HG02840 (cell line): ENCODE data around the gene UGT2A3.
"Not testable (repeated sequence)": the region's sequence is repeated elsewhere in the genome, so short reads cannot be mapped to it uniquely, and the experiment has no call there.

Experiments
- ATAC-seq: cut with Tn5 transposase; IDR thresholded peaks from one replicate; pipeline ENCODE4 v1.9.1; 2021; ENCODE audit warnings: mild to moderate bottlenecking, moderate library complexity, moderate number of reproducible peaks; ENCODE audit not compliant: unreplicated experiment, low FRiP score

Gene UGT2A3

DNA sequence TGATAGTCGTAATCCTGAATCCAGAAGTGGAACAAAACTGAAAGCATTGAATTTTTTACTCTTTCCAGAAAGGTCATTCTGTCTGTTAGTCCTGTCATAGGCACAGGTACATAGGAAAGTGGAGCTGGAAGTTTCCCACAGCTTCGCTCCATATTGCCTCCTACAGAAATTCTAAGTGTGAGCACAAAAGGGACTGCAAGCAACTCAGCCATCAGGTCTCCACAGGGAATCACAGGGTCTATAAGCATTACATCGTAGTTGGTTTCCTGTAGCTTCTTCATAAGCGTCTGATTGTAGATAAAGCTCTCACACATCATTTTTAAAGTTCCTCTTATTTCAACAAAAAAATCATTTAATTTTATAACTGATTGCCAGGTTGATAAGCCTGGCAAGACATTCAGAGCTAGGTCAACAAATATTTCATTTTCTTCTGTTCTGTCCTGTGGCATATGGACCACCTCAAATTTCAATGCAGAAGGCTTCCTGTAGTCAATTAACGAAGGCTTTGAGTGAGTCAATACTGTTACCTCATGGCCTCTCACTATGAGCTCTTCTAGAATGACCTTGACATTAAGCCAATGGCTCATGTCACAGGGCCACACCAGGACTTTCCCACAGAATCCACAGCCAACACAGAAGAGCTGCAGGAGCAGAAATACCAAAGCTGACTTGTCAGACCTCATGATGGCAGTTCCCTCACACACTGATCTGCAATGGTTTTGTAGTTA lies at the start of gene UGT2A3:
Gene UGT2A3 (minus strand): TSS at position 727 of the 728 bp plus-strand sequence. CDS start 44 bp downstream, at position 683.
- ATAC-seq: no peak

DNA sequence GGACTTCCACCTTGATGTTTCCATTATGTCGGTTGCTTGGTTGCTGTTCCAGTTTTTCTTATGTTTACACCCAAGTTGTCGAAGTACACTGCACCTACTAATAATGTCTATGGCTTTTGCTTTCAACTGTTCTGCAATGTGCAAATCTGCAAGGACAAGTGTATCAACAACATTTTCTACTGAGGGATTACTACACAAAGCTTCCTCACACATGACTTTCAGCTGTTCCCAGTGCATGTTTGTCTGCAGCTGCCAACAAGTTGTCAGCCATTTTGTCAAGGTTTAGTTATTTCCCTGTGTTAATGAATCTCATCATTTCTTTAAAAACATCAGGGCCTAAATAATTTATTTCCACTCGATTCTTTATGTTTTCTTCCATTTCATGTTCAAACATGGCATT lies 45.4 kb upstream of the UGT2A3 start:
- no peak for ATAC-seq

DNA sequence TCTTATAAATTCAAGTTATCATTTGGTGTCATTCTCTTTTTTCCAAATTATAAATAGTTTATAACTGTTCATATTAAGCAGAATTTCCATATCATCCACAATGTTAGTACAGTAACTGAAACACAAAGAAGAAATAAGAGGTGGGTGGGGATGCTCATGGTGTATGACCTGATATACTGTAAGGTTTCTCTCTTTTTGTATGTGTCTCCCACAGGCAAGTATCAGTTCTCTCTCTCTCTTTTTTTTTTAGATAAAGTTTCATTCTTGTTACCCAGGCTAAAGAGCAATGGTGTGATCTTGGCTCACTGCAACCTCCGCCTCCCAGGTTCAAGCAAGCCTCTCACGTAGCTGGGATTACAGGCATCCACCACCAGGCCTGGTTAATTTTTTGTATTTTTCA lies 43.7 kb upstream of the UGT2A3 start:
- ATAC-seq: no peak

DNA sequence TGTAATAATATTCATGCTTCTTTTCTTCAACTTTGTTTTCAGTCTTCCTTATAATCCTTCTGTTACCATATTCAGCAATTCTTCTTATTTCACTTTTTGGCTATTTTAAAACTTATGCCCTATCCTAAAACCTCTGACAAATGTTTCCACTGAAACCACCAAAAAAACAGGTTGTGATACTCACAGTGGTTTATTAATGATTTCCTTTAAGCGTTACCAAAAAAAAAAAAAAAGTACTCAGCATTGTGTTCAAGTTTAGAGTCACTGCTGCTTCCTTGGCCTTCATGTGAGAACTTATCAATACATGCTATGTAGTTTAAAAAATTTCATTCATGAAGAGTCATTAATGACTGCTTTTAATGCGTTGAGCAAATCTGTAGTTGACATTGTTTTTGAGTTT lies 35.4 kb upstream of the UGT2A3 start:
- ATAC-seq: peak; percentile 73

DNA sequence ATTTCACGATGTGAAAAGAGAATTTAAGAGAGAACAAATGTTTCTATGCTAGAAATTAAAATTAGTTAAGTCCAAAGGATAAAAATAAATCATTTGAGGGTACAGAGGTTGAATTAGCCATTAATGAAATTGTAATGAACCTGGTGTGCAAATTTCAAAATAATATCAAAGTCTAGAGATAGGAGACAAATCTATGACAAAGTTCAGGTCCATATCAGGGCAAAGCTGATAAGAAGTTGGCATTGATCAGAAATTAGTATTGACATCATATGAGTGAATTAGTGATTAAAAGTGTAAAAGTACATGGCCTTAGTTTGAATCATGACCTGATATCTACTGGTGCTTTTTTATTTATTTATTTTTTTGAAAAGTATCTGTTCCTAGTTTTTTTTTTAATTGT lies 33.8 kb upstream of the UGT2A3 start:
- ATAC-seq: no peak

DNA sequence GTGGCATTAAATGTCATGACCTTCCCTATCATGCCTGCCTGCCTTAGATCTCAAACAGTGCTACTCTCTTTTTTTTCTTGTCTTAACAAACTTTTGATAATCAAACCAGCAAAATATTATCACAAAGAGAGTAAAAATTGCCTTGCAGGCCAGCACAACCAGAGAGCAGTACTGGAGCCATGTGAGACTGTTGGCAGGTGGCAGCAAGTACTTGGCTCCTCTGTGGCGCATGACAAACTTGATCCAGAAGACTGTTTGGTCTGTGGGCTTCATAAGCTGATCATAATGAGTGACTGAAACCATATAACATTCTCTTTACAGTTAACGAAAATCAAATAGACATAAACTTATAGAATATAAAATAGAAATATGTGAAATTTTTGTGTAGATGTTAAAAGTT lies 33.3 kb upstream of the UGT2A3 start:
- ATAC-seq: no peak

DNA sequence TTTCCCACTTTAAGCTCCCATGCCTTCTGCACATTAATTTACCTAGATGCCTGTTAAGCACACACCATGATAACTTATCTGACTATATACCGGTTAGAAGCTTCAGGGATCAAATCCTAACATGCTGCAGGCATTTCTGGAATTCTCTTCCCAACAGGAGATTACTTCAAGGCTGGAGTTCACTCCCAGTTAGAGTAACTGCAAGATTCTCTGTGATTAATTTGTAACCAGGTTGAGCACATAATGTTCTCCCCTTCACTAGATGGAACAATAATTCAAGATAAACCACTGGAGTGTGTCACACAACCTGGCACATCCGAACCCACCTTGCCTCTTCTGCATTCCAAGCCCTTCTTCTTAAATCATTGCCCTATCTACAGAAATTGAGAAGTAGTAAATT lies 11.8 kb upstream of the UGT2A3 start:
- ATAC-seq: no peak

DNA sequence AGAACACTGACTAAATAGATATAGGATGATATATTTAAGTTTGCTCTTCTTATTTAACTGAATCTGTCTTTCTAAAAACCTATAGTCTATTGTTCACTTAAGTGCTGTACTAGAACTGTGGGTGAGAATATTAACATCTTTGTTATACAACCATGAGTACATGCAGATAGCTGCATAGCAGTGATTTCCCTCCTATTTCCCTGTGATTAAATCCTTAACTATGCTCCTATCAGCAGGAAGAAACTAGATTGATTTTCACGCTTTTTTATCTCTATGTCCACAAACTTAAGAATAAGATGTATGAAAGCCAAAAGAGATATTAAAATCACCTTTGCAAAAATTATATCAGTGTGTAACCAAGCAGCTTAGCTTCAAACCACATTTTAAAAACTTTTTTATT lies 11.3 kb upstream of the UGT2A3 start:
- no peak for ATAC-seq

DNA sequence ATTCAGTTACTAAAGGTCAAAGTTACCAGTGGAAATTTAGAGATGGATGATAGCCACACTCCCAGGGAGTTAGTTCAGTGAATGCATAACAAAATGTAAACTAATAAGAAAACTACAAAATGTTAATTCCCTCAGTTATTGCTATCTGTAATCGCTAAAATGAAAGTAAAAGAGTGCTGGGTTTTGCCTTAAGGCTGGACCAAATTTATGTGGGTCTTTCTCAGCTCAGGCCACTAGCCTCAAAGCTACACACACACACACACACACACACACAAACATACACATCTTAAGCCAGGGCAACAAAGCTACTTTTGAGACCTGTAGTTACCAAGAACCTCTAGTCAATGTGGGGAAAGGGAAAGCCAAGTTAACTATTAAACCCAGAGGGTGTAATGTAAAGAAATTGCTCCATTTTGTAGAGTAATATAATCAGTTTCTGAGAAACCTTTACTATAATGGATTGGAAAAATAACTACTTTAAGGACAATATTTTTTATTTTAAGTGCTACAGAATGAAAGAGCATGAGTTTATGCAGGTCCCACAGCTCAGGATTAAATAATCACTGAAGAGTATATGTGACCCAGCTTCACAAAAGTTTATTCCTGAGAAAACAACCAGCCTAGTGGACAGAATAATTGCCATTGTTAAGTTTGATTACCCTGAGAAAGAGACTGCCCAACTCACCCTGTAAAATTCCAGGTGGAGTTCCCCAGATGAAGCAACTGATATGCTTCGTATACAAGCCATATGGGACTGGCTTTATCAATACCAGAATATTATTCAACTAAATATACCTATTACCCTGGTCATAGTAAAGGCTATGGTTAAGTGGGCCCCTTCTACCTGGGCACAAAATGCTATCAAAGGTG lies 8.9 kb upstream of the UGT2A3 start:
- ATAC-seq: no peak

DNA sequence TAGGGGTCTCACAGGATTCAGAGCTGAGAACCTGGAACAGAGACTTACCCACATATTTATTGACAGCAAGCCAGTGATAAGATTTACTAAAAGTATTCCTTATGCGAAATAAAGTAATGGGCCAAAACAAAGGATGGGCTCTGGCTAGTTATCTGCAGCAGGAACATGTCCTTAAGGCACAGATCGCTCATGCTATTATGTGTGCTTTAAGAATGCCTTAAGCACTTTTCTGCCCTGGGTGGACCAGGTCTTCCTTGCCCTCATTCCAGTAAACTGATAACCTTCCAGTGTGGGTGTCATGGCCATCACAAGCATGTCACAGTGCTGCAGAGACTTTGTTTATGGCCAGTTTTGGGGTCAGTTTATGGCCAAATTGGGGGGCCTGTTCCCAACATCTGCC lies 7.5 kb upstream of the UGT2A3 start:
- not testable (repeated sequence) for ATAC-seq

DNA sequence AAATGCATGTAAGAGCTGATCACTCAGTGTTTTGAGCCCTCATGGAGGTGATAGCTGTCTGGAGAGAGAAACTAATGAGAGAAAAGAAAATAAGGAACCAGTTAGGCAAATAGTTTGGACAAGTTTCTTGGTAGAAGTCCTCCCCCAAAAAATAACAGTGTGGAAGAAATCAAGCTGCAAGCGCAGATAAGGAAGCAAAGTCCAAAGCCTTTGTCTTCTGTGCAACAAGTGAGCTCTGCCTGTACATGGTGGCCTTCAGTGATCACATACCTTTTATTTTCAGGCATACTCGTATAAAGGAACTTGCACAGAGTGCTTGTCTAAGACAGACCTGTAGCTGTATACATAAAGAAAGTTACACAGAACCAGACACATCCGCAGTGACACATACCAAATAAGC lies 2.5 kb upstream of the UGT2A3 start:
- ATAC-seq: no peak

DNA sequence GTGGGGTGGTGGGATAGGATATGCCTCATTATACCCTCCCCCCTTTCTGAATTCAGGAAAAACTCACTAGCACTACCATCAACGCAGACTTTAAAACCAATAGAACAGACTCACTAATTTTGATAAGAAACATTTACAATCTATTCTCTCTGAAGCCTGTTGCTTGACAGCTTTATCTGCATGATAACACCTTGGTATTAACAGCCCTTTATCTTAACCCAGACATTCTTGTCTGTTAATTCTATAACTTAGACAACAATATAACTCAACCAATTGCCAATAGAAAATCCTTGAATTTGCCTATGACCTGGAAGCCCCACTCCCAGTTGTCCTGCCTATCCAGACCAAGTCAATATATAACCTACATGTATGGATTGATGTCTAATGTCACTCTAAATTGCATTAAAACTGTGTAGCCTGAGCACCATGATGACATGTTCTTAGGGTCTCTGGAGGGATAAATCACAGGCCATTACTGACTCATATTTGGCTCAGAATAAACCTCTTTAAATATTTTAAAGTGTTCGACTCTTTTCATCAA lies 1.5 kb upstream of the UGT2A3 start:
- ATAC-seq: no peak

DNA sequence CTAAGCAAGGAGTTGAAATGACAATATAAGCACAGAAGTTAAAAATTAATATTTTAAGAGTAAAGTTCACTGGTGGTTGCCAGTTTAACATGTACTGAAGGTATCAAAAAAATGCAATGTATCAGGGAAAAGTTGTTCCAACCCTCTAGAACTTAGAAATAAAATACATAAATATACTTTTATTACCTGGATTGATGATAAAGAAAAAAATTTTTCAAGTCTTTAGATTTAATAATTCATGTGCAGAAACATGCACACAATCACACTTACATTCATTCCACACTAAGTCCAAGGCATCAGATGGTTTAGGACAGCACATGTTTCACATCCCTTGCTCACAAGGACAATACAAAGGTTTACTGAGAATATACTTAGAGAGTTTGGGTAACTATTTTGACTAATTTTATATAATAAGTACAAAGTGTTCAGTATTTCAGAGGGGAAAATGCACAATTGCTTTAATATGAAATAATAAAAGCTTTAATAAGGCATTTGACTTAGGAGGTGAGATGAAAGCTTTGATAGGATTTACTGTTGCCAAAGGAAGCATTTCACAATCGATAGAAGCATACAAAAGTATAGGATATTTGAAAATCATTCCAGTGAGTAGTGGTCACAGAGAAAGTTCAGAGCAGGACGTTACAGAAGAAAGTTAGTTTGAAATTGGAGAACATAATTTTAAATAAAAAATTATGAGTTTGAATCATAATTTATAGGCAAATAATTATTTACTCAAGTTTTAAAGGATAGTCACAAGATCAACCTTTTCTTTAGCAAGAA lies 392 bp upstream of the UGT2A3 start:
- no peak for ATAC-seq

DNA sequence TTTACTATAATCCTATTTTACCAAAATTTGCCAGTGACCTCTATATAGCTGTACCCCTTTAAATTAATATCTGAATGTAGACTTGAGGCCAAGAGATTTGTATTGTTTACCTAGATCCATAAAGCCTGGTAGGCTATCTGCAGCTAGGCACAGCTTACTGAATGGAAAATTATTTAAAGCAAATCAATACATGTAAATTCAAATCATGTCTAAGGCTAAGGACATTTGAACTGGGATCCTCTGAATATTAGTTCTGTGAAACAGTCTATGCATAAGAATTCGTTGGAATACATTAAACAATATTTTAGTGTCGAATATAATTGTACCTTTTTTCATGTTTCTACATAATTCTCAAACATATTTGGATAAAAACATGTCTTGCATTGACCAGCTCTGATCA lies 1.6 kb downstream of the UGT2A3 start:
- no peak for ATAC-seq

DNA sequence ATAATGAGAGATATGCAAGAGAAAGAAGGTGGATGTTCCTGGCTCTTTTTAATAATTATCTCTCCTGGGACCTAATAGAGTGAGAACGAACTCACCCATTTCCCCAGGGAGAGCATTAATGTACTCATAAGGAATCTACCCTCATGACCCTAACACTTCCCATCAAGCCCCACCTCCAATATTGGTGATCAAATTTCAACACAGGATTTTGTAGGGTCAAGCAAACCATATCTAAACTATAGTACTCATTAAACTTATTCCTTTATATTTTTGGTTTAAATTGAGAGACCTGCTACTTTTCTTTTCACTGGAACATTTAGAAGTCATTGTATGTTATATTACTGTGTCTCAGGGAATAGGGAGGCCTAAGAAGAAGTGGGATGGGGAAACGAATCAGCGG lies 2.6 kb downstream of the UGT2A3 start:
- ATAC-seq: no peak

DNA sequence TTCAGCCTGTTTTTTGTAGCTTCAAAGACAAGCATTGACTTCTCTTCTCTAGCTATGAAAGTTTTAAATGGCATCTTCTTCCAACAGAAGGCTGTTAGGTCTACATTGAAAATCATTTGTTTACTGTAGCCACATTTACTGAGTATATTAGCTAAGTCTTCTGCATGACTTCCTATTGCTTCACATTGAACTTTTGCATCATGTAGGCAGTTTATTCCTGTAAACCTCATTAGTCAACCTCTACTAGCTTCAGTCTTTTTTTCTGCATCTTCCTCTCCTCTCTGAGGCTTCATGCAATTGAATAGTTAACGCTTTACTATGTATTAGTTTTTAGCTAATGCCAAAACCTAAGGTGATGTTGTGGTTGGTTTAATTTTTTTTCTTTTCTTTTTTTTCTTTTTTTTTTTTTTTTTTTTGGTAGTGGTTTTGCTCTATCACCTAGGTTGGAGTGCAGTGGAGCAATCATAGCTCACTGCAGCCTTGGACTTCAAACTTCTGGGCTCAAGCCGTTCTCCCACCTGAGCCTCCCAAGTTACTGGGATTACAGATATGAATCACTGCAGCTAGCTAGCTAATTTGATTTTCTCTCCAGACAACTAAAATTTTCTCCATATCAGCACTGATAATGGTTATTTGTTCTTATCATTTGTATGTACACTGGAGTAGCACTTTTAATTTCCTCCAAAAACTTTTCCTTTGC lies 3.4 kb downstream of the UGT2A3 start:
- no peak for ATAC-seq

DNA sequence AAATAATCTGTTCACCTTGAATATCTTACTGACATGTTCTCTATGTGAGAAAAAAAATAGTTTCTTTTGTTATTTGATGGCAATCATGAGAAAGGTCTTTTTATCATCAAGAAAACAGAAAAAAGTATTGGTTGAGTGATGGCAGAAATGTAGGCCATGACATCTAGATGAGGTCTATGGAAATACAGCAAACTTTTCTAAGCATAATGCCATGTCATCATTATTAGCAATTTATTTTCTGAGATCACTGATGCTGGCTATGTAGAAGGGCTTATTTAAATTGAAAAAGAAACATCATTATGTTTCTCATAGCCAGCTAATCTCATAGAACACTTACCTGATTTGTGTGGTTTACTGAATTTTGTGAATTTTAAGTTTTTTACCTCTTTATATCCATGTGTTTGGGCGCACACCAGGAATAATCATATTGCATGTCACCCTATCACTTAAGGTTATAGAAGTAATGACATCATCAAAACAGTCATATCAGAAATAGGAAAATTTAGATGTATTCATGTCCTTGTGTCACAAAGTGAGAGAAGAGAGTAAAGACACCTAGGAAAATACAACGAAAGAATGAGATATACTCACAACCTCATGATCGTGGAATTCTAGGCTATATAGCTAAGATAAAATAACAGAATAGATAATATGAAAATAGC lies 22.4 kb downstream of the UGT2A3 start:
- no peak for ATAC-seq

DNA sequence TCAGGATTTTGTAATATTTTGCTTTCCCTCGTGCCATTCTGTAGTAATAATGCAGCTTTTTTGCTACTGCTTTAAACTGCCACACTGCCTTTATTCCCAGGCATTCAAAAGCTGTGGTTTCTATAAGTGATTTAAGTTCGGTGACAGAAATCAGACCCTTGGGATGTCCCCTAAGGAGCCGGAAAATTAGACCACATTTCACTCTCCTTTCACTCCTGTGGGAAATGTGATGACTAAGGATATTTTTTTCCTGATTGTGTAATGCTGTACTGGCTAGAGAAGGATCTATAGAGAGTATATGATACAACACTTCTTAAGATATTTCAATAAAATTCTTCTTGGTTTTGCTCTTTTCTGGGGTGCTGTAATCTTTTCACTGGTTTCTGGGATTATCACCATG lies 24.4 kb downstream of the UGT2A3 start:
- ATAC-seq: no peak

DNA sequence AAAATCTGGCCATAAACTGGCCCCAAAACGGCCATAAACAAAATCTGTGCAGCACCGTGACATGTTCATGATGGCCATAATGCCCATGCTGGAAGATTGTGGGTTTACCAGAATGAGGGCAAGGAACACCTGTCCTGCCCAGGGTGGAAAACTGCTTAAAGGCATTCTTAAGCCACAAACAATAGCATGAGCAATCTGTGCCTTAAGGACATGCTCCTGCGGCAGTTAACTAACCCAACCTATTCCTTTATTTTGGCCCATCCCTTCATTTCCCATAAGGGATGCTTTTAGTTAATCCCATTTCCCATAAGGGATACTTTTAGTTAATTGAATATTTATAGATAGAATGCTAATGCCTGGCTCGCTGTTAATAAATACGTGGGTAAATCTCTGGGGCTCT lies 29.4 kb downstream of the UGT2A3 start:
- not testable (repeated sequence) for ATAC-seq

DNA sequence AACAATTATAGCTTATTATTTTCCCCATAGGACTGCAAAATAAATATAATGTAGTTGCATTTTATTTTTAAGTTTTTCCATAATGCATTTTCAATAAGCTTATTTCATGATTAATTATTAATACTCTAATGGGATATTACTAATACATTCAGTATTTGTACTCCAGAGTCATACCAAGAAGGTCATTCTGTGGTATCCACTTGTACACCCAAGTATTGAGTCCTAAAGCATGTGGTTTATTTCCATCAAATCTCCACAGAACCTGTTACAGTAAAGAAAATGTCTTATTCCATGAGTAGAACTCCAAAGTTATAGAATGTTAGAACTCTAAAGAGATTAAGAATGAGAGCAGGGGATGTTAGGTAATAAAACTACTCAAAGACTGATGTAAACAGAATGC lies 30.6 kb downstream of the UGT2A3 start:
- no peak for ATAC-seq
